ENCODE measurements around the gene GALE.
"Not testable (repeated sequence)": the region's sequence is repeated elsewhere in the genome, so short reads cannot be mapped to it uniquely, and the experiment has no call there.

Gene GALE

DNA sequence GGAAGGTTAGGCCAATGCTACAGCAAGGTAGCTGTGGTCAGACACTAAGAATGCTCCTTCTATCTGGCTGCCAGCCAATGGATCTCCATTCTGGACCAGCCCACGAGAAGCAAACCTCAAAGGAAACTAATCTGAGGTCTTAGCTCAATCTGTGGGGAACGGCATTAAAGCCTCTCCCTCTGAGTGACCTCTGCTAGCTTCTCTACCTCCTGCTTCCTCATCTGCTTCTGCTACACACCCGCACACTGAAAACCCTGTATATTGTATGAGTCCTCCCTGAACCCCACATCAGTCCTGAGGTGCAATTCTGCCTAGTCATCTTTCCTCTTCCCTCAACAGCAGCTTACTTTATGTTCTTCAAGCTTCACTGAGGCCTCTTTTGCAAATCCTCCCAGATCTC is 6.9 kb upstream of the GALE start:
- TF ChIP-seq, protein P1, sequence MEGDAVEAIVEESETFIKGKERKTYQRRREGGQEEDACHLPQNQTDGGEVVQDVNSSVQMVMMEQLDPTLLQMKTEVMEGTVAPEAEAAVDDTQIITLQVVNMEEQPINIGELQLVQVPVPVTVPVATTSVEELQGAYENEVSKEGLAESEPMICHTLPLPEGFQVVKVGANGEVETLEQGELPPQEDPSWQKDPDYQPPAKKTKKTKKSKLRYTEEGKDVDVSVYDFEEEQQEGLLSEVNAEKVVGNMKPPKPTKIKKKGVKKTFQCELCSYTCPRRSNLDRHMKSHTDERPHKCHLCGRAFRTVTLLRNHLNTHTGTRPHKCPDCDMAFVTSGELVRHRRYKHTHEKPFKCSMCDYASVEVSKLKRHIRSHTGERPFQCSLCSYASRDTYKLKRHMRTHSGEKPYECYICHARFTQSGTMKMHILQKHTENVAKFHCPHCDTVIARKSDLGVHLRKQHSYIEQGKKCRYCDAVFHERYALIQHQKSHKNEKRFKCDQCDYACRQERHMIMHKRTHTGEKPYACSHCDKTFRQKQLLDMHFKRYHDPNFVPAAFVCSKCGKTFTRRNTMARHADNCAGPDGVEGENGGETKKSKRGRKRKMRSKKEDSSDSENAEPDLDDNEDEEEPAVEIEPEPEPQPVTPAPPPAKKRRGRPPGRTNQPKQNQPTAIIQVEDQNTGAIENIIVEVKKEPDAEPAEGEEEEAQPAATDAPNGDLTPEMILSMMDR (IDR thresholded peaks at IDR 0.05; ENCODE audit: low read depth, low read length, missing control alignments) = no peak
- no peak overlapping the region for H3K4me3 ChIP-seq (ENCODE audit: low read depth, low read length)
- no peak for DNase-seq (ENCODE audit: low read depth)

DNA sequence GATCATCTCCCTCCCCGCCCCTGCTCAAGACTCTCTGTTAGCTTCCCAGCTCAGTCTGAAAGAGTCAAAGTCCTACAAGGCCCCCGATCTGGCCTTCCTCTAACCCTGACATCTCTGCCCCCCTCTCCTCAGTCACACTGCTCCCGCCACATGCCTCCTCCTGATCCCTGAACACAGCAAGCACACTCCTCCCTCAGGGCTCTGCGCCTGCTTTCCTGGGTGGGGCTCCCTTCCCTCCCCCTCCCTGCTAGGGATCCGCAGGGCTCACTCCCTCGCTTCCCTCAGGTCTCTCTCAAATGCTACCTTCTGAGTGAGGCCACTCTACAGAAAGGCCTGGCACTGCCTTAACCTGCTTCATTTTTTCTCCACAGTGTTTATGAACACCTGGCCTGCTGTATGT is 5.7 kb upstream of the GALE start:
- TF ChIP-seq, protein P1 (IDR thresholded peaks at IDR 0.05; ENCODE audit: low read depth, low read length, missing control alignments) = no peak
- no peak overlapping the region for H3K4me3 ChIP-seq (ENCODE audit: low read depth, low read length)
- DNase-seq (ENCODE audit: low read depth) = no peak

DNA sequence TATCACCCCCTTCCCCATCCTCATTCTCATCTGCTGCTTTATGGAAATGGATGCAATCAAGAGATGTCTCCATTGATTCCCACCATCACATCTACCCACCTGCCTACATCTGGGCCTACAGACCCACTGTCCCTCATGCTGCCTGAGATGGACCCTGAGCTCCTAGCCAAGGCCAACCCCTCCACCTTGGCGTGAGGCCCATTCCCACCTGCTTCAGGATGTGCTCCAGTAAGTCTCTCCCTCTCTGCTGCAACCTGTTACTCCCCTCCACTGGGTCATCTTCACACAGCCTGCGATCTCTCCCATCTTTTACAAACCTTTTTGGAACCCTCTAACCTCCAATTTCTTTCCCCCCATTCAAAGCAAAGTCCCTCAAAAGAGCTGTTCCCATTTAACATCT is 4.5 kb upstream of the GALE start:
- no peak for DNase-seq (ENCODE audit: low read depth)
- TF ChIP-seq, protein P1 (IDR thresholded peaks at IDR 0.05; ENCODE audit: low read depth, low read length, missing control alignments) = no peak
- no peak overlapping the region for H3K4me3 ChIP-seq (ENCODE audit: low read depth, low read length)

DNA sequence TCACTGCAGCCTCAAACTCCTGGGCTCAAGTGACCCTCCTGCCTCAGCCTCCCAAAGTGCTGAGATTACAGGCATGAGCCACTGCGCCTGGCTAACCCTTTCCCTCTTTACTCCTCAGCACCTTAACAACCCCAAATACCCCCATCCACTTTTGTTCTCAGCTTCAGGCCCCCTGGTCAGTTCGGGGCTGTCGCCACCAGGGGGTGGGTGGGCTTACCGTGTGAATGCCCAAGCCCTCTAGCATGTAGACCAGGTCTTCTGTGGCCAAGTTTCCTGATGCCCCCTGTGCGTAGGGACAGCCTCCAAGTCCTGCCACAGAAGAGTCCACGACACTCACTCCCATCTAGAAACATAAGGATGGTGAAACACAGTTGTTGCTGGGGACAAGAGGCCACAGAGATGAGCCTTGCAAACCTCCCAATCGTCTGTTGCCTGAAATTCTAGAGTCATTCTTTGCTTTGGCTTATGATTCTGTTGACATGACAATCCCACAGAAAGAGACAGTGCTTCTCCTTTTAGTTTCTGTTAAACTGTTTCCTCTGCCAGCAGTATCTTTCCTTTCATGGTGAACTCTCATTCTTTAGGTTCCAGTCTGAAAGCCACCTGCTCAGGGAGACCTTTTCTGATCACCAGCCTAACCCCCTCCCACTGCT is 3.8 kb upstream of the GALE start:
- DNase-seq (ENCODE audit: low read depth) = no peak
- TF ChIP-seq, protein P1 (IDR thresholded peaks at IDR 0.05; ENCODE audit: low read depth, low read length, missing control alignments) = peak; percentile 25
- H3K4me3 ChIP-seq (ENCODE audit: low read depth, low read length) = no peak overlapping the region

DNA sequence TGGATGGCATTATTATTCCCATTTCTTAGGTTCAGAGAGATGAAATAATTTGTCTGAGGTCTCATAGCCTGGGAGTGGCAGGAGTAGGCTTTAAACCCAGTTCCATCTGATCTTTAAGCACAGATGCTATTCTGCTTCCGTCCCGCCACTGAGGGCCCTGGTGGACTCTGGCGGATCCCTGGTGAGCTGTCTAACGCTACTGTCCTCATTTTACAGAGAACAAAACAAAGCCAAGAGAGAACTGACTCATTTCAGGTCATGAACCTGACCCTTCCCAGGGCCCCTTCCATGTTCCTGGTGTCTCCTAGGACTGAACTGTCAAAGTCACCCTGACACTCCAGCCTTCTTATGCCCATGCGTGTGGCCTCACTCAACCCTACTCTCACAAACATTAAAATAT is 3.1 kb upstream of the GALE start:
- no peak for DNase-seq (ENCODE audit: low read depth)
- TF ChIP-seq, protein P1 (IDR thresholded peaks at IDR 0.05; ENCODE audit: low read depth, low read length, missing control alignments) = no peak
- H3K4me3 ChIP-seq (ENCODE audit: low read depth, low read length) = no peak overlapping the region

DNA sequence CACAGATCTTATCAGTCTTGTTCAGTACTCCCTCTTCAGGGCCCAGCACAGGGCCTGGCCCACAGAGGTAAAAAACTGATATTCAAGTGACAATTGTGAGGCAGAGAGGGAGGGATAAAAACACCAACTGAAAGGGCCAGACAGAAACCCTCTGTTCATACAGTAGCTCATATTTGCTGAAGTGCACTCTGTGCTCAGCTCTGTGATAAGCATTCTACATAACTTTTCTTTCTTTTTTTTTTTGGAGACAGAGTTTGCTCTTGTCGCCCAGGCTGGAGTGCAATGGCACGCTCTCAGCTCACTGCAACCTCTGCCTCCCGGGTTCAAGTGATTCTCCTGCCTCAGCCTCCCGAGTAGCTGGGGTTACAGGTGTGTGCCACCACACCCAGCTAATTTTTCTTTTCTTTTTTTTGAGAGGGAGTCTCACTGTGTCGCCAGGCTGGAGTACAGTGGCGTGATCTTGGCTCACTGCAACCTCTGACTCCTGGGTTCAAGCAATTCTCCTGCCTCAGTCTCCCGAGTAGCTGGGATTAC is 2.3 kb upstream of the GALE start:
- H3K4me3 ChIP-seq (ENCODE audit: low read depth, low read length); DNase-seq (ENCODE audit: low read depth): not testable (repeated sequence)

DNA sequence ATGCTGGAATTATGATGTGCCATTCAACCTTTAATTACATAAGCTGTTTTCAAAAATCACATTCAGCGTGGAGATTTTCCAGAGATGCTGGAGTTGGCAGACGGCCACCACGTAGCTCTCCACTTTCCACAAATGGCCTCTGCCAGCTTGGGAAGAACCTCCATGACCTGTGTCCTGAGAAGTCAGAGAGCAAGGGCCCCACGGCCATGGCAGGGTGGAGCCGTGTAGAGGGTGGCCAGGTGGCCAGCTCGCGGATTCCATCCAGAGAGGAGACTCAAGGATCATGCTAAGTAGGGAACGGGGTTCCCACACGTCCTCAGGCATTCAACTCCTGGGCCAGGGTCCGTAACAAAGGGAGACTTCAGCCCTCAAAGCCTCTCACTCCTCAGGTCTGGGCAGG is 1.3 kb upstream of the GALE start:
- no peak overlapping the region; the same call in 1 of the 2 replicates for H3K4me3 ChIP-seq (ENCODE audit: low read depth, low read length)
- TF ChIP-seq, protein P1 (IDR thresholded peaks at IDR 0.05; ENCODE audit: low read depth, low read length, missing control alignments) = no peak
- no peak for DNase-seq (ENCODE audit: low read depth)
